ENCODE measurements around the gene LRCOL1.

DNA sequence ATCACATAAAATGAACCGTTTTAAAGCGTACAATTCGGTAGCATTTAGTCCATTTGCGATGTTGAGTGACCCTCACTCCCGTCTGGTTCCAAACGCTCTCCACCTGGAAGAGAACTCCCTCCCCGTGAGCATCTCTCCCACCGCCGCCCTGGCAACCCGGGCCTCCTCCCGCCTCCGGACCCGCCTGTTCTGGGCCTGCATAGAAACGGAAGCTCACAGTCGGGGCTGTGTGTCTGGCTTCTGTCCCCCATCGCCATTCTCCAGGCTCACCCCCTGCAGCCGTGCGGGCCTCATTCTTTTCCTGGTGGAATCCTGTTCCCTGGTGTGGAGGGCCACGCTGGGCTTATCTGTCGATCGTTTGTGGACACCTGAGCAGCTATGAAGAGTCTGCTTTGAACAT, 17.3 kb downstream of the LRCOL1 start:
- TF ChIP-seq, protein P1, sequence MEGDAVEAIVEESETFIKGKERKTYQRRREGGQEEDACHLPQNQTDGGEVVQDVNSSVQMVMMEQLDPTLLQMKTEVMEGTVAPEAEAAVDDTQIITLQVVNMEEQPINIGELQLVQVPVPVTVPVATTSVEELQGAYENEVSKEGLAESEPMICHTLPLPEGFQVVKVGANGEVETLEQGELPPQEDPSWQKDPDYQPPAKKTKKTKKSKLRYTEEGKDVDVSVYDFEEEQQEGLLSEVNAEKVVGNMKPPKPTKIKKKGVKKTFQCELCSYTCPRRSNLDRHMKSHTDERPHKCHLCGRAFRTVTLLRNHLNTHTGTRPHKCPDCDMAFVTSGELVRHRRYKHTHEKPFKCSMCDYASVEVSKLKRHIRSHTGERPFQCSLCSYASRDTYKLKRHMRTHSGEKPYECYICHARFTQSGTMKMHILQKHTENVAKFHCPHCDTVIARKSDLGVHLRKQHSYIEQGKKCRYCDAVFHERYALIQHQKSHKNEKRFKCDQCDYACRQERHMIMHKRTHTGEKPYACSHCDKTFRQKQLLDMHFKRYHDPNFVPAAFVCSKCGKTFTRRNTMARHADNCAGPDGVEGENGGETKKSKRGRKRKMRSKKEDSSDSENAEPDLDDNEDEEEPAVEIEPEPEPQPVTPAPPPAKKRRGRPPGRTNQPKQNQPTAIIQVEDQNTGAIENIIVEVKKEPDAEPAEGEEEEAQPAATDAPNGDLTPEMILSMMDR (IDR thresholded peaks at IDR 0.05): no peak
- no peak for TF ChIP-seq ZFX (IDR thresholded peaks at IDR 0.05; ENCODE audit: borderline replicate concordance)
